Heart right ventricle (tissue), 16 donors: ENCODE measurements around the gene SRCAP. TPM values are rescaled to one million over a fixed set of nuclear protein-coding genes. Genes with fewer than 3 reads are reported as not detected.
"Not testable (repeated sequence)": the region's sequence is repeated elsewhere in the genome, so short reads cannot be mapped to it uniquely, and the experiment has no call there.

Experiments used
- ATAC-seq, 8 donors: fragments of 200-7000 bp; cut with Tn5 transposase; one replicate each; pipeline ENCODE4 v1.9.1; 2020; ENCODE audit warnings: mild to moderate bottlenecking in 8 of 8, moderate library complexity in 8 of 8, moderate number of reproducible peaks in 1 of 8
- DNase-seq, 2 donors: peaks; one replicate each; pipeline ENCODE4 v3.0.0-alpha.2; 2020
- H3K27ac ChIP-seq, 10 donors: fragments of 200-600 bp; sonication (generic) in 2 of 10; one replicate each; pipeline versions ENCODE4 v1.5.0 to v1.8.0; 2020 to 2022; ENCODE audit warnings: mild to moderate bottlenecking in 3 of 10
- H3K27me3 ChIP-seq, 7 donors: fragments of 200-600 bp; one replicate each; pipeline ENCODE4 v1.8.0; 2021 to 2022; ENCODE audit warnings: mild to moderate bottlenecking in 2 of 7
- H3K36me3 ChIP-seq, 9 donors: fragments of 200-600 bp; sonication (generic) in 1 of 9; one replicate each; pipeline versions ENCODE4 v1.5.0 to v1.8.0; 2020 to 2022; ENCODE audit warnings: mild to moderate bottlenecking in 2 of 9
- H3K4me1 ChIP-seq, 9 donors: fragments of 200-600 bp; sonication (generic) in 1 of 9; one replicate each; pipeline versions ENCODE4 v1.5.0 to v1.8.0; 2020 to 2022; ENCODE audit warnings: mild to moderate bottlenecking in 4 of 9
- H3K4me3 ChIP-seq, 10 donors: fragments of 200-600 bp; sonication (generic) in 2 of 10; one replicate each; pipeline versions ENCODE4 v1.5.0 to v1.8.0; 2020 to 2022; ENCODE audit warnings: mild to moderate bottlenecking in 7 of 10, moderate library complexity in 2 of 10
- H3K9me3 ChIP-seq, 11 donors: fragments of 200-600 bp in 10 of 11; sonication (generic) in 2 of 11; one replicate each; pipeline versions ENCODE4 v1.5.0 to v1.8.0; 2013 to 2022; ENCODE audit warnings: mild to moderate bottlenecking in 2 of 11, control low read depth in 1 of 11, moderate library complexity in 1 of 11
- WGBS, 2 donors: extraction: QIAGEN DNeasy Blood & Tissue Kit; methylation state at CpG; one replicate each; pipeline ENCODE4 v1.1.7; 2013; ENCODE audit warnings: inconsistent platforms in 1 of 2; 5-methylcytosine and 5-hydroxymethylcytosine counted together
- intact Hi-C, 10 donors: fragments of 100-400 bp; cut with DNase I; formaldehyde crosslinking; loops; one replicate each; pipeline versions ENCODE4 v1.11.1 to v1.14.2; 2022
- polyA plus RNA-seq, 2 donors: library from polyadenylated mRNA; stranded (reverse); fragments of 200-250 nt; gene quantifications; one replicate each; pipeline ENCODE4 v1.2.3, GENCODE V29; 2013
- total RNA-seq, 10 donors: library from RNA; stranded (reverse); fragmentation: NEBNext Ultra II Directional in 3 of 10; extraction: Animal tissue kit (Norgen Biotek cat#: 25700) in 3 of 10; gene quantifications; one replicate each; pipeline versions ENCODE4 v1.2.1 to v1.2.4, GENCODE V29; 2021 to 2023
- TF ChIP-seq, protein P1 (sequence below), 9 donors: fragments of 200-600 bp; sonication (generic) in 2 of 9; IDR thresholded peaks; one replicate each; pipeline versions ENCODE4 v1.5.0 to v1.8.0; 2021 to 2022; ENCODE audit warnings: antibody characterized with exemption in 9 of 9, mild to moderate bottlenecking in 5 of 9, moderate library complexity in 1 of 9
- donor health status: Arrhythmogenic right ventricular cardiomyopathy.
- donor health status: ischemic (EF 13 %, LVEDD 7.1; RV severe dilation, severe dysfunction).
- donor health status: healthy with polysubstance abuse.
- donor health status: DM: no; HTN: yes; CAD: no.
- donor health status: DM: no; HTN: no; CAD: no.
- donor health status: ischemic (EF 25% LVEDD 6.9; RV normal size, moderate dysfunction).
- donor health status: ischemic (EF 25% LVEDD 5.7; RV mildly dilated, moderate dysfunction).
- donor health status: healthy.
- donor health status: DM: yes; HTN: yes; CAD: no.
- donor health status: Ischemic cardiomyopathy.
- donor health status: ischemic (EF 35%, LVEDD 5.7; RV mildly dilated, moderate dysfunction).
- donor health status: nonischemic (EF 11% LVEDD 7.7; RV severe dilation, severe dysfunction).
- donor health status: DM: yes; HTN: yes; CAD: no.
- donor health status: PGD.
- donor health status: ischemic (EF 29% LVEDD 5.4; RV normal size, mild dysfunction).
- donor health status: nonischemic (EF 23%, LVEDD 6.1; RV moderate dilation, normal function).

Gene SRCAP
- total and polyA plus RNA-seq, 12 donors, result 2.6 to 60.6 (median 45.4) TPM

DNA sequence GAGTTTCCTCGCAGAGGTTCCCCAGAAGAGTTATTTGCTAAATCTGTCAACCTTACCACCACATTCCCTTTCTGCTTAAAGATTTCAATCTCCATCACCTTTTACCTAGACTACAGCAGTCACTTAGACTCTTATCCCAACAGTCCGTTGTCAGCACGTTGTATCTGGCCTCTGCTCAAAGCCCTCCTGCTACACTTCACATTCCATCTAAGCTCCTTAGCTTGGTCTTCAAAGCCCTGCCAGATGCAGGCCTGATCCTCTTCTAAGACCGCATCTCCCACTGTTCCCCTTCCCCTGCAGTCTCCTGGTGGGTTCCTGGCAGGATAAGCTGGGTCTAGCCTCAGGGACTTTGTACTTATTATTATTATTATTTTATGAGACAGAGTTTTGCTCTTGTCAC, 10.3 kb upstream of the SRCAP start:
- intact Hi-C loops, result no loop called here
- Histone ChIP-seq H3K9me3 (no peaks in the 10 kb centered on the region), H3K4me1 (peaks cover 0 to 9% (median 1%) of the 10 kb centered on the region in 9 donors), H3K36me3 (no peaks in the 10 kb centered on the region), H3K27me3 (peaks cover 0 to 3% (median 0%) of the 10 kb centered on the region in 7 donors), H3K4me3 (no peak overlapping the region), H3K27ac (no peak overlapping the region)
- 58 to 64% methylated on average over 4 of the region's 4 CpGs for WGBS, 2 donors
- ATAC-seq (no peak), DNase-seq (no peak)
- TF ChIP-seq, protein P1, sequence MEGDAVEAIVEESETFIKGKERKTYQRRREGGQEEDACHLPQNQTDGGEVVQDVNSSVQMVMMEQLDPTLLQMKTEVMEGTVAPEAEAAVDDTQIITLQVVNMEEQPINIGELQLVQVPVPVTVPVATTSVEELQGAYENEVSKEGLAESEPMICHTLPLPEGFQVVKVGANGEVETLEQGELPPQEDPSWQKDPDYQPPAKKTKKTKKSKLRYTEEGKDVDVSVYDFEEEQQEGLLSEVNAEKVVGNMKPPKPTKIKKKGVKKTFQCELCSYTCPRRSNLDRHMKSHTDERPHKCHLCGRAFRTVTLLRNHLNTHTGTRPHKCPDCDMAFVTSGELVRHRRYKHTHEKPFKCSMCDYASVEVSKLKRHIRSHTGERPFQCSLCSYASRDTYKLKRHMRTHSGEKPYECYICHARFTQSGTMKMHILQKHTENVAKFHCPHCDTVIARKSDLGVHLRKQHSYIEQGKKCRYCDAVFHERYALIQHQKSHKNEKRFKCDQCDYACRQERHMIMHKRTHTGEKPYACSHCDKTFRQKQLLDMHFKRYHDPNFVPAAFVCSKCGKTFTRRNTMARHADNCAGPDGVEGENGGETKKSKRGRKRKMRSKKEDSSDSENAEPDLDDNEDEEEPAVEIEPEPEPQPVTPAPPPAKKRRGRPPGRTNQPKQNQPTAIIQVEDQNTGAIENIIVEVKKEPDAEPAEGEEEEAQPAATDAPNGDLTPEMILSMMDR (IDR thresholded peaks at IDR 0.05), result no peak

DNA sequence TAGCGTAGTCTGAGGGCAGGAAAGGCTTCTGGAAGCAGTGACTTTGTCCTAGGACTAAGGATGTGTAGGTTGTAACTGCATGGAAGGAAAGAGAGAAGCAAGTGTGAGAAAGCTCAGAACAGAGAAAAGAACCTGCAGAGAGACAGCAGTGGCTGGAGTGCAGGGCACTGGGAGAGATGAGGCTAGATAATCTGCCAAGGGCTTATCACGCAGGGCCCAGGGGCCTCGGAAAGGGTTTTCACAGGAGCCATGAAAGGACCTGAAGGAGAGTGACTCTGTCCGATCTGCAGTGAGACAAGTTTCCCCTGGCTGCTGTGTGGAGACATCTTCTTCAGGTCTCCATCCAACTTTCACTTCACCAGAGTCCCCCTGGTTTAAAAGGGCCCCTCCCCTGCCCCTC, 7.1 kb upstream of the SRCAP start:
- H3K27me3 ChIP-seq, result peaks cover 0 to 3% (median 0%) of the 10 kb centered on the region in 7 donors
- no peaks in the 10 kb centered on the region for H3K36me3 ChIP-seq
- H3K9me3 ChIP-seq, result no peaks in the 10 kb centered on the region
- H3K27ac ChIP-seq, result no peak overlapping the region
- DNase-seq, result no peak
- ATAC-seq, result no peak
- WGBS, 2 donors, result 50 to 63% methylated on average over 4 of the region's 4 CpGs
- TF ChIP-seq, protein P1 (IDR thresholded peaks at IDR 0.05), result no peak
- intact Hi-C loops, result loop anchor here in 2 of 10 donors (2.0 to 10.0 kb wide), 3 partner anchors 31 to 245 kb away; partner anchors contain the start of gene SEPHS2 (in 1 of the 2)
- H3K4me3 ChIP-seq, result no peak overlapping the region
- H3K4me1 ChIP-seq, result peaks cover 0 to 15% (median 5%) of the 10 kb centered on the region in 9 donors

DNA sequence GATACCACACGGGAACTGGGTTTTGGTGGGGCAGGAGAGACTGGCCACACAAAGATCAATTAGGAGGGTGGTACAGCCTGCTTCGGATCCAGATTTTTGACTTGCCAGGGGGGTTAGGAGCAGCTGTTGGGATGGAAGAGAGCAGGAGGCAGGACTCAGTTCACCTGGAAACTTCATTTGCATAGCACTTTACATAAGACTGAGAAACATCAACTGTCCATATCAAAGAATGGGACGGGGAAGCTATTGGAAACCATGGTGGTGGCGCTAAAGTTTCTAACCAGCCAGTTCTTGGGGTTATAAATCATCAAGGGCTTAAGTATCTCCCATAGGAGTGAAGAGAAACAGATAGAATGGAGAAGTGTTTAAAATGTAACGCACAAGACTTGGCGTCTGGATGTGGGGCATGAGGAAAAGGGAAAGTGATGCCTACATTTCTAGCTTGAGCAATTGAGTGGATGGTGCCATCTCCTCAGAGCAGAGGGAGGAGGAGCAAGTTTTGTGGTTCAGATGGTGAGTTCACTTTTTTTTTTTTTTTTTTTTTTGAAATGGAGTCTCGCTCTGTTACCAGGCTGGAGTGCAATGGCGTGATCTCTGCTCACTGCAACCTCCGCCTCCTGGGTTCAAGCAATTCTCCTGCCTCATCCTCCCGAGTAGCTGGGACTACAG, 6.4 kb upstream of the SRCAP start:
- ATAC-seq (no peak), DNase-seq (no peak)
- Histone ChIP-seq H3K4me1 (peaks cover 0 to 19% (median 8%) of the 10 kb centered on the region in 9 donors), H3K27ac (no peak overlapping the region), H3K36me3 (no peaks in the 10 kb centered on the region), H3K9me3 (no peaks in the 10 kb centered on the region), H3K27me3 (peaks cover 0 to 3% (median 0%) of the 10 kb centered on the region in 7 donors), H3K4me3 (no peak overlapping the region)
- WGBS, 2 donors, result 55 to 66% methylated on average over 8 to 10 of the region's 10 CpGs
- intact Hi-C loops, result loop anchor here in 2 of 10 donors (2.0 to 10.0 kb wide), 3 partner anchors 32 to 245 kb away; partner anchors contain the start of gene SEPHS2 (in 1 of the 2)
- TF ChIP-seq, protein P1 (IDR thresholded peaks at IDR 0.05), result no peak

DNA sequence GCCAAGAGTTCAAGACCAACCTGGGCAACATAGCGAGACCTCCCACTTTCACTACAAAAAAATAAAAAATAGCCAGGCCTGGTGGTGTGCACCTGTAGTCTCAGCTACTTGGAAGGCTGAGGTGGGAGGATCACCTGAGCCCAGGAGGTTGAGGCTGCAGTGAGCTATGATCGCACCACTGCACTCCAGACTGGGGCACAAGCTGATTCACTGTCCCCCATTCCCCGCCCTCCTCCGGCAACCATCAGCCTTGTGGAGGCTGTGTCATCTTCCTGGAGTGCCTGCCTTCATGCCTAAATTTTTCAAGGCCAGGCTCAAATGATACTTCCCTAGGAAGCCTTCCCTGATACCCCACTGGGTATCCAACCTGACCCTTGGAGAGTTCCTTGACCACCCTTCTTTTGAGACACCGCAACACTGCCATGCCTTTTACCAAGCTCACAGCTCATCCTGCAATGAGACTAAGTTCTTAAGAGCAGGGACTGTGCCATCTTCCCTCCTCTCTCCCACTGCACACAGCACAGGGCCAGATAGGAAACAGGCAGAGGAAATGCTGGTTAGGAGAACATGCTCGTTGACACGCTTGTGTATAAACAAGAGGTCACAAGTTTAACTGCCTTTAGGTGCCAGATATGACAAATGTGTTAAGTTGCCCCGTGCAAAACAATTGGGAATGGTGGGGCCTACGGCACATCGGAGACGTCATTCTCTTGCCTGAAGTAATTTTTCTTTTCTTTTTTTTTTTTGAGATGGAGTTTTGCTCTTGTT, 3.9 kb upstream of the SRCAP start:
- 80 to 81% methylated on average over 11 of the region's 11 CpGs for WGBS, 2 donors
- H3K9me3 ChIP-seq, result no peaks in the 10 kb centered on the region
- peaks cover 0 to 5% (median 0%) of the 10 kb centered on the region in 9 donors for H3K36me3 ChIP-seq
- DNase-seq (no peak), ATAC-seq (no peak)
- H3K4me3 ChIP-seq, result no peak overlapping the region
- H3K27me3 ChIP-seq, result peaks cover 0 to 3% (median 0%) of the 10 kb centered on the region in 7 donors
- intact Hi-C loops, result loop anchor here in 2 of 10 donors (5.0 to 10.0 kb wide), 4 partner anchors 52 to 248 kb away; partner anchors contain the start of genes PHKG2 (in 1 of the 2), SEPHS2 (in 1 of the 2) and ZNF747 (in 1 of the 2)
- TF ChIP-seq, protein P1 (IDR thresholded peaks at IDR 0.05), result no peak
- H3K27ac ChIP-seq, result no peak overlapping the region
- peaks cover 0 to 34% (median 18%) of the 10 kb centered on the region in 9 donors for H3K4me1 ChIP-seq

DNA sequence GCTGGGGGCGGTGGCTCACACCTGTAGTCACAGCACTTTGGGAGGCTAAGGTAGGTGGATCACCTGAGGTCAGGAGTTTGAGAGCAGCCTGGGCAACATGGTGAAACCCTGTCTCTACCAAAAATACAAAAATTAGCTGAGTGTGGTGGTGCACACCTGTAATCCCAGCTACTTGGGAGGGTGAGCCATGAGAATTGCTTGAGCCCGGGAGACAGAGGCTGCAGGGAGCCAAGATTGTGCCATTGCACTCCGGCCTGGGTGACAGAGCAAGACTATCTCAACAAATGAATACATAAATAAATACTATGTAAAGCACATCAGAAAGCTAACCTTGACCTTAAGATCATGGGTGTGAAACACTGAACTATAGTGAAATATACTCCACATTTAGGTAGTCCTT, 2.3 kb upstream of the SRCAP start:
- ATAC-seq, result not testable (repeated sequence)
- 97 to 98% methylated on average over 3 of the region's 3 CpGs for WGBS, 2 donors

More for the DNA sequence above, 2.3 kb upstream of the SRCAP start:
- not testable (repeated sequence) for H3K4me3 ChIP-seq, H3K27me3 ChIP-seq, DNase-seq, H3K27ac ChIP-seq, H3K9me3 ChIP-seq
- peaks cover 0 to 21% (median 11%) of the 10 kb centered on the region in 9 donors for H3K36me3 ChIP-seq
- peaks cover 0 to 48% (median 31%) of the 10 kb centered on the region in 9 donors for H3K4me1 ChIP-seq
- intact Hi-C loops, result loop anchor here in 2 of 10 donors (5.0 to 10.0 kb wide), 3 partner anchors 51 to 164 kb away; partner anchors contain the start of genes PHKG2 (in 1 of the 2) and ZNF747 (in 1 of the 2)
